Suprapubic skin (tissue), 3 donors: Measurements from ENCODE around the gene REM2.

Experiments used
- CTCF ChIP-seq, 2 donors: fragments of 200-600 bp in 1 of 2; fragments of 450-650 bp in 1 of 2; sonication (generic) in 1 of 2; IDR thresholded peaks; one replicate each; pipeline ENCODE4 v1.5.1; 2016 to 2019; ENCODE audit warnings: antibody characterized with exemption in 2 of 2, mild to moderate bottlenecking in 1 of 2, moderate library complexity in 1 of 2
- POLR2A ChIP-seq, 2 donors: fragments of 450-650 bp; IDR thresholded peaks; one replicate each; pipeline ENCODE4 v1.6.1; 2017; ENCODE audit warnings: antibody characterized with exemption in 2 of 2, mild to moderate bottlenecking in 2 of 2, moderate library complexity in 2 of 2

GRCh38 chr14:22910916-22911315 lies 27.9 kb downstream of the REM2 start:
- TF ChIP-seq CTCF (IDR thresholded peaks at IDR 0.05), result no peak
- no peak for TF ChIP-seq POLR2A (IDR thresholded peaks at IDR 0.05)
